Stimulated activated CD4-positive, alpha-beta T cell treated with anti-CD3 and anti-CD28 coated beads, Interleukin-4, amount 100 ng/mL, for 4 hours (primary cell): ENCODE data around the gene ACTL9.
A peak's percentile ranks its signal among the peaks of the same experiment; 100 is the strongest.

Source experiments
- DNase-seq, 2 experiments: peaks; one replicate each; pipeline ENCODE4 v3.0.0-alpha.2; 2020

ACTL9 gene

DNA sequence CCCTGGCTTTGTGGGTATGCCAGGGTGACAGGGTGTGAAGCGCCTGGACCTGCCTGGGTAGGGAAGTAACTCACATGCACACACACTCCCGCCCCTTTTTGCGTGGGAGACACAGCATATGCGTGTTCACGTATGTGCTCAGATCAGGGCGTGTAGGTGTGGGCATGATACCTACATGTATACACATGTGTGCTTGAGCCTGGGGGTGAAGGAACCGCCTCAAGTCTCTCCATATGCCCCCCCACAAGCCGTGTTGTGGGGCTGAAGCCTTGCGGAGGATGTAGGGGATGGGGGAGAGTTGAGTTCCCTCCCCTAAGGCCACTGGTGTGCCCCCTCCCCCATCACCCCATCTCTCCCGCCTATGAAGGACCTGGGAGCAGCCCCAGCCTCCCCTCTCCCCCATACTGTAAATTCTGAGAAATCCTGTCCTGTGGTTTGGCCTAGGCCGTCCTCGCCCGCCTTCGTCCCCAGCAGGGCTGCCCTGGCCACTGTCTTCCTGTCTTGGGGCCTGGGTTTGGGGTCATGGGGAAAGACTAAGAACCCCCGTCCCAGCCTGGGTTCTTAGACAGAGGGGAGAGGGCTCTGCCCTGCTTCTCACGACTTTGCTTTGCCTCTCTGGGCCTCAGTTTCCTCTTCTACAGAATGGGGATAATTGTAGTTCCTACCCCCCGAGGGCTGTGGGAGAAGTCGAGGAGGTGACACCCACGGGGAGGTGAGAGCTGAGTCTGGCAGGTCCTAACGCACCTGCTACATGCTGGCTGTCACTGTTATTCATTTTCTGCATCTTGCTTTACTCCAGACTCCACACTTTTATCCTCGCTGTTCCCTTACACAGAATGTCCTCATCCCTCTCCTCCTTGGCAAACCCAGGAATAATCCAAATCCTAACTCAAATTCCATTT is 14.3 kb downstream of the ACTL9 start:
- DNase-seq: no peak

- DNase-seq: no peak
Measured at GRCh38 chr19:8682931-8683330, 15.7 kb downstream of the ACTL9 start.

DNA sequence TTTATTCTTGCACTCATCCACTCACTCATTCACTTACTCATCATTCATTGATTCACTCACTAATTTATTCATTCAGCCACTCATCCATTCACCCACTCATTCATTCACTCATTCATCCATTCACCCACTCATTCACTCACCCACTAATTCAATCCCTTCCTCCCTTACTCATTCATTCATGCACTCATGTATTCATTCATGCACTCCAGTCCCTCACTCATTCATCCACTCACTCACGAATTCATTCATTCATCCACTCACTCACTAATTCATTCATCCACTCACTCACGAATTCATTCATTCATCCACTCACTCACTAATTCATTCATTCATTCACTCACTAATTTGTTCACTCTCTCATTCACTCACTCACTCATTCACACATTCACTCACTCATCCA is 16.1 kb downstream of the ACTL9 start:
- no peak for DNase-seq

DNA sequence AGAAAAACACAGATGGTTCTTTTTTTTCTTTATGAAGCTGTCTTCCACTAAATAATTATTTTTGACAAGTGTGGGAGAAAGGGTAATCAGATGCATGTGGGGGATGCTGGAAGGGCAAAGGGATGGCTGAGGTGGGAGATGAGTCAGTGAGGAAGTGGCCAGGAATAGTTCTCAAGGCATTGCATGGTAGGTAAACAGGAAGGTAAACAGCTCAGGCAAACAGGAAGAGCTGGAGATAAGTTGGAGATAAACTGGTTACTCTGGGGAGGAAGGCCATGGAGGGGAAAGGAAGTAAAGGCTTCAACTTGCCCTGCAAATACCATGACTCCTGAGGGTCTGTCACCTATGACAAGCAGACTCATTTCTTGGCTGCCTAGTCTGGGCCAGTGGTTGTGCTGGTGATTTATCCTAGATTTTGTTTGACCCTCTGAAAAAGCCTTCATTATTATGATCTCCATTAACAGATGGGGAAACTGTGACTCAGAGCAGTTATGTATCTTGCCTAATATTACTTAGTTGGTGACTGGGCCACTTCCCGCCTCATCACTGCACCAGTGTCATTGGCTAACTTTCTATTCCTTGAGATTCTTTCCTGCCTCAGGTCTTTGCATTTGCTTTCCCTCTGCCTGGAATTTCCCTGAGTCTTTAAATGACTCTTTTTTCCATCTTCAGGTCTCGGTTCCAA is 17.1 kb downstream of the ACTL9 start:
- DNase-seq: no peak

GRCh38 chr19:8680676-8681344 is 17.8 kb downstream of the ACTL9 start:
- no peak for DNase-seq

- no peak for DNase-seq
Measured at GRCh38 chr19:8678244-8678807, 20.3 kb downstream of the ACTL9 start.

GRCh38 chr19:8675066-8675465 is 23.5 kb downstream of the ACTL9 start:
- DNase-seq: no peak

- DNase-seq: no peak
Measured at GRCh38 chr19:8673276-8673891, 25.2 kb downstream of the ACTL9 start.

- DNase-seq: no peak
Measured at GRCh38 chr19:8666814-8667405, 31.7 kb downstream of the ACTL9 start.

GRCh38 chr19:8665468-8666213 is 33.0 kb downstream of the ACTL9 start:
- DNase-seq: no peak

- no peak for DNase-seq
Measured at GRCh38 chr19:8664671-8665057, 33.9 kb downstream of the ACTL9 start.

DNA sequence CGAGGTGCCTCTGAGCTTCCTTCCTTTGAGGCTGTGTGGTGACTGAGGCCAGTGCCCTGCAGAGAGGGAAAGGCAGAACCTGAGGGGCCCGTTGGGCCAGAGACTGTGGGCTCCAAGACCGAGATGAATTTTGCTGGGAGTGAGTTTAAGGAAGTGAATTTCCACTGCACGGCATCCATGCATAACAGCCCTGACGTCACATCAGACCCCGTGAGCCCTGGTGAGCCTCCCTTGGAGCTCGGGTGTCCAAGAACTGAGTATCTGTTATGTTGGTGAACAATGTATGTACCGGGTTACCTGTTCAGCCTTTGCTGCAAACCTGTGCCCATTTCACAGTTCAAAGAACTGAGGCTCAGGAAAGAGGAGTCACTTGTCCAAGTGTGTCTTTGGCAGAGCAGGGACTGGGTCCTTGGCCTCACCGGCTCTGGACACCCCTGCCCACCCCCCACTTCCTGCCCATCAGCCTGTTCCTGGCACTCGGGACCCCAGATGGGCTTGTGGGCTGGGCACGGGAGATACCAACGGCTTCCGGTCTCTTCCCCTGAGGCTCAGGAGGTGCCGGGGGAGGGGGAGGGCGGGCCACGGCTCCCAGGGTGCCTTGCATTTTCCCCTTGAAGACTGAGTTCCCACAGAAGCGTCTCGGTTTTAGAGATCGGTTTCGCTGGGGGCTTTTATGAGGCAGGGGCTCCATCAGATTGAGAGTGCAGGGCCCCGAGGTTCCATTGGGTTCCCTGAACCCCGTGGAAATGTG is 34.5 kb downstream of the ACTL9 start:
- peak in 1 of 2 experiments; percentile 28 for DNase-seq

DNA sequence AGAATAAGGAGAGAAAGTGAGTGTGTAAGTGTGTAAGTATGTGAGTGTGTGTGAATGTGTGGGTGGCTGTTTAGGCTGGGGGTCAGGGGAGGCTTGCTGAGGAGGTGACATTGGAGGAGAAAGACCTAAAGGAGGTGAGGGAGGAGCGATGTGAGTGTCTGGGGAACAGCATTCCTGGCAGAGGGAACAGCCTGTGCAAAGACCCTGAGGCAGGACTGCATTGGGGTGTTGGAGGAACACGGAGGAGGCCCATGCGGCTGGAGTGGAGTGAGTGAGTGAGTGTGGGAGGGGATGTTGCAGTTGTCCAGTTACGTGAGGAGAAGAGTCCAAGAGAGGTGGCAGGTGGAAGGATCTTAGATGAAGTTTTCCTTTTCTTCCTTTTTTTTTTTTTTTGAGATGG is 36.3 kb downstream of the ACTL9 start:
- DNase-seq: no peak

DNA sequence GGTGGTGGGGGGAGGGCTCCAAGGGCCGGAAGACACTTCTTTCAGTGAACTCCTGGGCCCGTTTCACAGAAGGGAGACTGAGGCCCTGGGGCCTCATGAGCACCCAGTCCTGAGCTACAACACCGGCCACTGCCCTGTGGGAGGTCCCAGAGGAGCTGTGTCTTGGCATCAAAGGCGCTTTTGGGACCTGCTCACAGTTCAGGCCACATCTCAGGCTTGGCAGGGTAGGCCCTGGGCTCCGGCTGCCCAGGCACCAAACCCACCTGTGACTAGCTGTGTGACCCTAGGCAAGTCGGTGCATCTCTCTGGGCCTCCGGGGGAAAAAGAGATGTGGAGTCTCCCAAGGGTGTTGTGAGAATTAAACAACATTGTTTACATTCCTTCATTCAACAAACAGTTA is 38.7 kb downstream of the ACTL9 start:
- DNase-seq: no peak

GRCh38 chr19:8657869-8658268 is 40.7 kb downstream of the ACTL9 start:
- no peak for DNase-seq

DNA sequence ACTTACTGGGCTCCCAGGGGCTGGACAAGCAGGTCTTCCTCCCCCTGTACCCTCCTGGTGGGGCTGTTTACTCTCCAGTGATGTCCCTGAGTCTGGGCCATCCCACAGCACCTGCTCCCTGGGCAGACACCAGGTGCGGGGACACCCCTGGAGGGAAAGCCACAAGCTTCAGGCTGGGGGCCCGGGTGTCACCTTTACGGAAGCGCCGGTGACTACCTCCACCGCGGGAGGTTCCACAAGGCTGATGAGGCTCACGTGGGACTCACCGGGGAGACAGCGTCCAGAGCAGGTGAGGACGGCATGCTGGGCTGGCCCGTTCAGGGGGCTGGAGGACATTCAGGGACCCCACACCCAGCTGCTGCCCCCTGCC is 43.3 kb downstream of the ACTL9 start:
- peak; percentile 12 to 18 for DNase-seq

DNA sequence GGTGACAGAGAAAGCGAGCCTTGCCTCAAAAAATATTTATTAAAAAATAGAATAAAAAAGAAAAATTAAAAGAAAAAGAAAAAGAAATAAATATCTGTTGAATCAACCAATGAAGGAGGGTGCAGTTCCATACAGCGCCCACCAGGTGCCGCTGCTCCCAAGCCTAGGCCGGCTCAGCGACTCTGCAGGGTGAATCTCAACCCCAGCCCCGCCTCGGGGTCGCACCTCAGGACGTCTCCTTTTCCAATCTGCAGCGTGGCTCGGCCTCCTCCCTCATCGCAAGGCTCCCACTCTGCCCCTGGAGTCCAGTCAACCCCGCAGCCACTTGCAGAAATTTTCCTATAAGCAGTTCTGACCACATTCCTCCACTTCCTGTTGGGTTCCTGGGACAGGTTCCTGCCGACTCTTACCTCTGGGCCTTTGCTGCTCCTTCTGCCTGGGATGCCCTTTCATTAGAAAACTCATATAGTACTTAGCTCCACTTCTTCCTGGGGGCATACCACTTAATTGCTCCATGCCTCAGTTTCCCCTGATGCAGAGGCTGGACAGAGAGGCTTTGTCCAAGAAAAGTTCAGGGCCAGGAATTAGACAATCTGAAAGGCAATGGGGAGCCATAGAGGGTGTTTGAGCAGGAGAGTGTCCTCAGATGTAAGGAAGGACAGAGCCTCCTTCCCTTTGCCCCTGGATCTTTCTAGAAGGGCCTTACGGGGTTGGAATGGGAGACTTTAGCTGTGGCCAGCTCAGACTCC is 43.8 kb downstream of the ACTL9 start:
- peak; percentile 58 to 69 for DNase-seq

DNA sequence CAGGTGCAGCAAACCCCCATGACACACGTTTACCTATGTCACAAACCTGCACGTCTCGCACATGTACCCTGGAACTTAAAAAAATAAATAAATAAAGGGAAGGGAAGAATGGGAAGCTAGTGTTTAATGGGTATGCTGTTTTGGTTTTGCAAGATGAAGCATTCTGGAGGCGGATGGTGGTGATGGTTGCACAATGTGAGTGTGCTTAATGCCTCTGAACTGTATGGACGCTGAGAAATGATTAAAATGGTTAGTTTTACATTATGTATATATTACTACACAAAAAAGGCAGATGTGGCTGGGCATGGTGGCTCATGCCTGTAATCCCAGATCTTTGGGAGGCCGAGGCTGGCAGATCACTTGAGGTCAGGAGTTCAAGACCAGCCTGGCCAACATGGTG is 50.4 kb downstream of the ACTL9 start:
- DNase-seq: no peak
